Colonic mucosa (tissue), 4 donors: ENCODE results near the gene EPHA10. TPM values are rescaled to one million over a fixed set of nuclear protein-coding genes. Genes with fewer than 3 reads are reported as not detected.
A peak's percentile ranks its signal among the peaks of the same experiment; 100 is the strongest.

Experiments used
- DNase-seq: peaks from one replicate; pipeline ENCODE4 v3.0.0-alpha.2; 2020
- H3K27ac ChIP-seq: fragments of 200-600 bp; one replicate; pipeline ENCODE4 v1.8.0; 2021
- H3K27me3 ChIP-seq: fragments of 200-600 bp; one replicate; pipeline ENCODE4 v1.8.0; 2021
- H3K36me3 ChIP-seq: fragments of 200-600 bp; one replicate; pipeline ENCODE4 v1.8.0; 2021
- H3K4me1 ChIP-seq: fragments of 200-600 bp; one replicate; pipeline ENCODE4 v1.8.0; 2021; ENCODE audit warnings: mild to moderate bottlenecking
- H3K4me3 ChIP-seq: fragments of 200-600 bp; one replicate; pipeline ENCODE4 v1.8.0; 2021
- H3K9ac ChIP-seq, 2 donors: one replicate each; pipeline ENCODE4 v1.7.0; 2013; ENCODE audit warnings: control low read depth in 2 of 2, low read depth in 2 of 2, low read length in 2 of 2
- H3K9me3 ChIP-seq: fragments of 200-600 bp; one replicate; pipeline ENCODE4 v1.8.0; 2021
- CTCF ChIP-seq: fragments of 200-600 bp; IDR thresholded peaks from one replicate; pipeline ENCODE4 v1.8.0; 2022; ENCODE audit warnings: antibody characterized with exemption, mild to moderate bottlenecking
- intact Hi-C: fragments of 100-400 bp; cut with DNase I; formaldehyde crosslinking; loops from one replicate; pipeline ENCODE4 v1.14.1; 2022
- total RNA-seq, 2 donors: library from RNA; stranded (reverse); fragmentation: NEBNext Ultra II Directional in 1 of 2; extraction: Animal tissue kit (Norgen Biotek cat#: 25700) in 1 of 2; gene quantifications; one replicate each; pipeline ENCODE4 v1.2.1, GENCODE V29; 2021
- donor health status: healthy.
- donor health status: DM: no; HTN: no; CAD: no.
- donor health status: DM: no; HTN: no; CAD: no.

Gene EPHA10
- total RNA-seq, 2 donors from 2014 or later: 26.1 to 29.6 TPM

- no peak for TF ChIP-seq CTCF
- Histone ChIP-seq H3K9me3 (no peaks in the 10 kb centered on the region), H3K27me3 (no peaks in the 10 kb centered on the region), H3K27ac (no peak overlapping the region), H3K4me3 (no peak overlapping the region), H3K4me1 (peaks cover 5% of the 10 kb centered on the region), H3K9ac (no peak overlapping the region), H3K36me3 (no peaks in the 10 kb centered on the region)
- DNase-seq: no peak
- intact Hi-C loops: no loop called here
Observed at GRCh38 chr1:37699147-37699546, 65.8 kb downstream of the EPHA10 start.

- no peaks in the 10 kb centered on the region for H3K36me3 ChIP-seq
- TF ChIP-seq CTCF: no peak
- intact Hi-C loops: no loop called here
- H3K4me1 ChIP-seq: peaks cover 5% of the 10 kb centered on the region
- no peak overlapping the region for H3K9ac ChIP-seq
- peak overlapping the region; percentile 78 for H3K27ac ChIP-seq
- no peak overlapping the region for H3K4me3 ChIP-seq
- no peak for DNase-seq
- H3K27me3 ChIP-seq: no peaks in the 10 kb centered on the region
- H3K9me3 ChIP-seq: no peaks in the 10 kb centered on the region
Observed at GRCh38 chr1:37697737-37698136, 67.2 kb downstream of the EPHA10 start.

- Histone ChIP-seq H3K27me3 (no peaks in the 10 kb centered on the region), H3K36me3 (no peaks in the 10 kb centered on the region), H3K9me3 (no peaks in the 10 kb centered on the region), H3K27ac (peak overlapping the region; percentile 78), H3K4me3 (no peak overlapping the region), H3K9ac (no peak overlapping the region), H3K4me1 (peaks cover 5% of the 10 kb centered on the region)
- peak; percentile 32 for DNase-seq
- no peak for TF ChIP-seq CTCF
- intact Hi-C loops: no loop called here
Observed at GRCh38 chr1:37697090-37697489, 67.8 kb downstream of the EPHA10 start.

GRCh38 chr1:37692834-37693175, 72.1 kb downstream of the EPHA10 start:
- peak overlapping the region; percentile 60 to 71 for H3K9ac ChIP-seq
- H3K27me3 ChIP-seq: no peaks in the 10 kb centered on the region
- H3K36me3 ChIP-seq: no peaks in the 10 kb centered on the region
- peaks cover 25% of the 10 kb centered on the region for H3K4me1 ChIP-seq
- peak overlapping the region; percentile 63 for H3K27ac ChIP-seq
- H3K4me3 ChIP-seq: peak overlapping the region; percentile 91
- DNase-seq: no peak
- no peaks in the 10 kb centered on the region for H3K9me3 ChIP-seq
- no peak for TF ChIP-seq CTCF
- intact Hi-C loops: loop anchor here (5.0 kb wide), 2 partner anchors 119 to 169 kb away; no protein-coding TSS in a partner anchor

GRCh38 chr1:37692078-37692833, 72.7 kb downstream of the EPHA10 start, which contains the start of gene CDCA8:
Gene CDCA8 (plus strand): TSS chr1:37692516. CDS start chr1:37692691, 175 bp downstream.
- intact Hi-C loops: loop anchor here (5.0 kb wide), 2 partner anchors 120 to 170 kb away; no protein-coding TSS in a partner anchor

More at GRCh38 chr1:37692078-37692833, 72.7 kb downstream of the EPHA10 start, which contains the start of gene CDCA8:
- peak; percentile 99 for DNase-seq
- H3K27ac ChIP-seq: peak within 1 kb of the TSS; percentile 63
- H3K27me3 ChIP-seq: no peaks in the 10 kb centered on the region
- TF ChIP-seq CTCF: peak; percentile 54
- H3K4me1 ChIP-seq: peaks cover 25% of the 10 kb centered on the region
- no peaks in the 10 kb centered on the region for H3K36me3 ChIP-seq
- H3K9me3 ChIP-seq: no peaks in the 10 kb centered on the region
- peak within 1 kb of the TSS; percentile 81 to 84 for H3K9ac ChIP-seq
- peak within 1 kb of the TSS; percentile 91 for H3K4me3 ChIP-seq
